ENCODE data around the gene INHBA. TPM values are rescaled to one million over a fixed set of nuclear protein-coding genes. Genes with fewer than 3 reads are reported as not detected.

INHBA gene
- total RNA-seq (2022; extraction: Qiagen RNA extraction) = 0.20 to 0.77 TPM (median 0.43 TPM) in 5 replicates

DNA sequence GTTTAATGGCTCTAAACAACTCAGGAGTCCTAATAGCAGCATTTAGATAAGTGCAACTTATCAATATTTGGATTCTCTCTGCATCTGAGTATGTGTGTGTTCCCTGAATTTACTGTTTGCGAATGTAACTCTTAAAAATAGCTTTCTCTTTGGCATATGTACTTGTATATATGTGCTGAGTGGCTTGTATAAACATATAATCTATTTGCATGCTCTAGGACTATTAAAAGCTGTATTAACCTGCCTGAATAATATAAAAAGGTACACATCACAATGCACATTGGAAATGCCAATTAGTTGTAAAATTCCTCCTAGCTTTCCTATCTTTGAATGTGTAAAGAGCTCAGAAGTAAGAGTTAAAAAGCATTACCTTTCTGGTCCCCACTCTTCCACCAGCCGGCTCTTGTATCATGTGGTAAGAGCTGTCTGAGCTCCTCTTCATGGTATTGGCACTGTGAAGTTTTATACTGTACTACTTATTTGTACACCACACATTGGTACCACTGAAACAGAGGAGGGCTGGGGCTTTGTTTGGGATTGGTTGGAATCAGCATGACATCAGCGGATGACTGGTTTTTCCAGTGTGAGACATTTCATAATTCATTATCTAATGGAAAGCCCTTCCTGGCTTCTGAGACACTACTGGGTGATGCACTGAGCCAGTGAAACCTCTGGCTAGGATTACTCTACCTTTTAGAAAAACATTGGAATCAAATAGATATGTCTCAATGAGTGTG is at the start of gene INHBA:
Gene INHBA, minus strand, starts transcription at position 456 of the 737 bp plus-strand sequence. CDS start 2,716 bp downstream, outside the sequence.

Measured in A549 treated with Mapracorat at 1 μM for 4 hours (cell line).